ENCODE measurements around the gene SPOPL.

The SPOPL gene

GRCh38 chr2:138494265-138494966, 7.2 kb upstream of the SPOPL start:
- peak; percentile 45 for DNase-seq (ENCODE audit: low read depth, low spot score)

- no peak for DNase-seq (ENCODE audit: low read depth, low spot score)
Observed at GRCh38 chr2:138495384-138495783, 6.2 kb upstream of the SPOPL start.

- no peak for DNase-seq (ENCODE audit: low read depth, low spot score)
Observed at GRCh38 chr2:138496096-138496651, 5.4 kb upstream of the SPOPL start.

GRCh38 chr2:138497294-138497693, 4.3 kb upstream of the SPOPL start:
- DNase-seq (ENCODE audit: low read depth, low spot score) = no peak

- DNase-seq (ENCODE audit: low read depth, low spot score) = no peak
Observed at GRCh38 chr2:138499684-138500083, 1.9 kb upstream of the SPOPL start.

- no peak for DNase-seq (ENCODE audit: low read depth, low spot score)
Observed at GRCh38 chr2:138500592-138501424, 762 bp upstream of the SPOPL start.

GRCh38 chr2:138502255-138503086, 901 bp downstream of the SPOPL start:
- peak; percentile 52 for DNase-seq (ENCODE audit: low read depth, low spot score)

GRCh38 chr2:138503087-138503442, 1.5 kb downstream of the SPOPL start:
- no peak for DNase-seq (ENCODE audit: low read depth, low spot score)

GRCh38 chr2:138503652-138504051, 2.1 kb downstream of the SPOPL start:
- no peak for DNase-seq (ENCODE audit: low read depth, low spot score)

GRCh38 chr2:138504092-138504491, 2.5 kb downstream of the SPOPL start:
- no peak for DNase-seq (ENCODE audit: low read depth, low spot score)

GRCh38 chr2:138504546-138505235, 3.1 kb downstream of the SPOPL start:
- no peak for DNase-seq (ENCODE audit: low read depth, low spot score)

- no peak for DNase-seq (ENCODE audit: low read depth, low spot score)
Observed at GRCh38 chr2:138507267-138507666, 5.7 kb downstream of the SPOPL start.

GRCh38 chr2:138510319-138510718, 8.7 kb downstream of the SPOPL start:
- DNase-seq (ENCODE audit: low read depth, low spot score) = no peak

- DNase-seq (ENCODE audit: low read depth, low spot score) = no peak
Observed at GRCh38 chr2:138512672-138513071, 11.1 kb downstream of the SPOPL start.

GRCh38 chr2:138514173-138514572, 12.6 kb downstream of the SPOPL start:
- DNase-seq (ENCODE audit: low read depth, low spot score) = no peak

- DNase-seq (ENCODE audit: low read depth, low spot score) = no peak
Observed at GRCh38 chr2:138515092-138515491, 13.5 kb downstream of the SPOPL start.

GRCh38 chr2:138516030-138516704, 14.6 kb downstream of the SPOPL start:
- no peak for DNase-seq (ENCODE audit: low read depth, low spot score)

GRCh38 chr2:138518860-138519259, 17.3 kb downstream of the SPOPL start:
- no peak for DNase-seq (ENCODE audit: low read depth, low spot score)

- DNase-seq (ENCODE audit: low read depth, low spot score) = no peak
Observed at GRCh38 chr2:138521821-138522220, 20.3 kb downstream of the SPOPL start.

- no peak for DNase-seq (ENCODE audit: low read depth, low spot score)
Observed at GRCh38 chr2:138522556-138522955, 21.0 kb downstream of the SPOPL start.

All from ELF-1 (cell line).